ENCODE data around the gene CATSPERE.
"Not testable (repeated sequence)": the region's sequence is repeated elsewhere in the genome, so short reads cannot be mapped to it uniquely, and the experiment has no call there.

GRCh38 chr1:244661569-244662312 is 200.7 kb downstream of the CATSPERE start:
- TF ChIP-seq, protein P1, sequence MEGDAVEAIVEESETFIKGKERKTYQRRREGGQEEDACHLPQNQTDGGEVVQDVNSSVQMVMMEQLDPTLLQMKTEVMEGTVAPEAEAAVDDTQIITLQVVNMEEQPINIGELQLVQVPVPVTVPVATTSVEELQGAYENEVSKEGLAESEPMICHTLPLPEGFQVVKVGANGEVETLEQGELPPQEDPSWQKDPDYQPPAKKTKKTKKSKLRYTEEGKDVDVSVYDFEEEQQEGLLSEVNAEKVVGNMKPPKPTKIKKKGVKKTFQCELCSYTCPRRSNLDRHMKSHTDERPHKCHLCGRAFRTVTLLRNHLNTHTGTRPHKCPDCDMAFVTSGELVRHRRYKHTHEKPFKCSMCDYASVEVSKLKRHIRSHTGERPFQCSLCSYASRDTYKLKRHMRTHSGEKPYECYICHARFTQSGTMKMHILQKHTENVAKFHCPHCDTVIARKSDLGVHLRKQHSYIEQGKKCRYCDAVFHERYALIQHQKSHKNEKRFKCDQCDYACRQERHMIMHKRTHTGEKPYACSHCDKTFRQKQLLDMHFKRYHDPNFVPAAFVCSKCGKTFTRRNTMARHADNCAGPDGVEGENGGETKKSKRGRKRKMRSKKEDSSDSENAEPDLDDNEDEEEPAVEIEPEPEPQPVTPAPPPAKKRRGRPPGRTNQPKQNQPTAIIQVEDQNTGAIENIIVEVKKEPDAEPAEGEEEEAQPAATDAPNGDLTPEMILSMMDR (IDR thresholded peaks at IDR 0.05): not testable (repeated sequence)
- not testable (repeated sequence) for TF ChIP-seq POLR2A (IDR thresholded peaks at IDR 0.05)
